ENCODE measurements around the gene SLC25A13. TPM values are rescaled to one million over a fixed set of nuclear protein-coding genes. Genes with fewer than 3 reads are reported as not detected.

SLC25A13 gene
- total RNA-seq, 1 donor, result 19.2 TPM

DNA sequence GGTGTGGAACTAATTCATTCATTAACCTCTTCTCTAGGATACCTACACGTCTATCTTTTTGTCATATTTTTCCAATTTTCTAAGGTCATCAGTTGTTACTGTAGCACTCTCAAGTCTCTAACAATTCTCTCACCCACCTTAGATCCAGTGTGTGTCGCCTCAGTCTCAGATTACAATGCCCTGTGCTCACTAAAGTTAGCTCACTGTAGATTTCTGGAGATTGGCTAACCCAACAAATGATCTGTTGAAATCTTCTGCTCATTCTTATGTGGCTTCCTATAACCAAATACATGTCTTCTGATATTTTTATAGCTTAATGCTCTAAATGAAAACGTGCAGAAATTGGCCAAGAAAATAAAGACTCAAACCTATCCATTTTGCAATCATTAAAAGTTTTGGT is 142.6 kb downstream of the SLC25A13 start:
- H3K27me3 ChIP-seq (ENCODE audit: insufficient read depth, low read length), result no peaks in the 10 kb centered on the region
- no peaks in the 10 kb centered on the region for H3K36me3 ChIP-seq (ENCODE audit: insufficient read depth, low read length)
- no peaks in the 10 kb centered on the region for H3K4me1 ChIP-seq (ENCODE audit: insufficient read depth, low read length)
- H4K20me1 ChIP-seq (ENCODE audit: insufficient read depth, low read length), result no peaks in the 10 kb centered on the region
- no peak overlapping the region for H3K4me2 ChIP-seq (ENCODE audit: insufficient read depth, low read length)
- H3K27ac ChIP-seq (ENCODE audit: low read depth, low read length), result no peak overlapping the region
- no peak overlapping the region for H3K4me3 ChIP-seq (ENCODE audit: insufficient read depth, low read length)
- TF ChIP-seq, protein P1, sequence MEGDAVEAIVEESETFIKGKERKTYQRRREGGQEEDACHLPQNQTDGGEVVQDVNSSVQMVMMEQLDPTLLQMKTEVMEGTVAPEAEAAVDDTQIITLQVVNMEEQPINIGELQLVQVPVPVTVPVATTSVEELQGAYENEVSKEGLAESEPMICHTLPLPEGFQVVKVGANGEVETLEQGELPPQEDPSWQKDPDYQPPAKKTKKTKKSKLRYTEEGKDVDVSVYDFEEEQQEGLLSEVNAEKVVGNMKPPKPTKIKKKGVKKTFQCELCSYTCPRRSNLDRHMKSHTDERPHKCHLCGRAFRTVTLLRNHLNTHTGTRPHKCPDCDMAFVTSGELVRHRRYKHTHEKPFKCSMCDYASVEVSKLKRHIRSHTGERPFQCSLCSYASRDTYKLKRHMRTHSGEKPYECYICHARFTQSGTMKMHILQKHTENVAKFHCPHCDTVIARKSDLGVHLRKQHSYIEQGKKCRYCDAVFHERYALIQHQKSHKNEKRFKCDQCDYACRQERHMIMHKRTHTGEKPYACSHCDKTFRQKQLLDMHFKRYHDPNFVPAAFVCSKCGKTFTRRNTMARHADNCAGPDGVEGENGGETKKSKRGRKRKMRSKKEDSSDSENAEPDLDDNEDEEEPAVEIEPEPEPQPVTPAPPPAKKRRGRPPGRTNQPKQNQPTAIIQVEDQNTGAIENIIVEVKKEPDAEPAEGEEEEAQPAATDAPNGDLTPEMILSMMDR (IDR thresholded peaks at IDR 0.05; ENCODE audit: extremely low read depth, low read depth, low read length), result no peak
- no peak overlapping the region for H2AFZ ChIP-seq (ENCODE audit: low read length)
- DNase-seq (ENCODE audit: insufficient read length, low spot score, missing footprints), result no peak
- H3K9me3 ChIP-seq (ENCODE audit: low read depth, low read length), result no peaks in the 10 kb centered on the region
- H3K79me2 ChIP-seq (ENCODE audit: insufficient read depth, low read length), result no peaks in the 10 kb centered on the region

DNA sequence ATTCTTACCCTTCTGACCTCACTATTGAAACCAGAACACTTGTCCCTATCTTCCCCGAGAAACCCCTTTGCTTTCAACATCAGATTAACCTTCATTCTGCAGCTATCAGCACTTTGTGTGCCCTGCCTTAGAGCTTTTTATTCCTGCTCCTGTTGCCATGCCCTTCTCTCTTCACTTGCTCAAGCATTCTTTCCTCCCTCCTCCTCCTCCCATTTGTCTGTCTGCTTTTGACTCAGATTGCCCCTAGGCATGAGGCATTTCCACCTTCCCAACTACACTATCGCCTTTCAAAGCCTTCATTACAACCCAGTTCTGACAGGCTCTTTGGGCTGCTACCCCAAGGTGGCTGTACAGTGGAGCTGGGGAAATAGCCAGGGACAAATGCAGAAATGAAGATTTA is 143.3 kb downstream of the SLC25A13 start:
- no peaks in the 10 kb centered on the region for H3K9me3 ChIP-seq (ENCODE audit: low read depth, low read length)
- no peak overlapping the region for H2AFZ ChIP-seq (ENCODE audit: low read length)
- no peaks in the 10 kb centered on the region for H3K4me1 ChIP-seq (ENCODE audit: insufficient read depth, low read length)
- no peaks in the 10 kb centered on the region for H3K79me2 ChIP-seq (ENCODE audit: insufficient read depth, low read length)
- H3K27ac ChIP-seq (ENCODE audit: low read depth, low read length), result no peak overlapping the region
- no peaks in the 10 kb centered on the region for H4K20me1 ChIP-seq (ENCODE audit: insufficient read depth, low read length)
- no peak overlapping the region for H3K4me3 ChIP-seq (ENCODE audit: insufficient read depth, low read length)
- H3K27me3 ChIP-seq (ENCODE audit: insufficient read depth, low read length), result no peaks in the 10 kb centered on the region
- no peaks in the 10 kb centered on the region for H3K36me3 ChIP-seq (ENCODE audit: insufficient read depth, low read length)
- TF ChIP-seq, protein P1 (IDR thresholded peaks at IDR 0.05; ENCODE audit: extremely low read depth, low read depth, low read length), result no peak
- H3K4me2 ChIP-seq (ENCODE audit: insufficient read depth, low read length), result no peak overlapping the region
- no peak for DNase-seq (ENCODE audit: insufficient read length, low spot score, missing footprints)

DNA sequence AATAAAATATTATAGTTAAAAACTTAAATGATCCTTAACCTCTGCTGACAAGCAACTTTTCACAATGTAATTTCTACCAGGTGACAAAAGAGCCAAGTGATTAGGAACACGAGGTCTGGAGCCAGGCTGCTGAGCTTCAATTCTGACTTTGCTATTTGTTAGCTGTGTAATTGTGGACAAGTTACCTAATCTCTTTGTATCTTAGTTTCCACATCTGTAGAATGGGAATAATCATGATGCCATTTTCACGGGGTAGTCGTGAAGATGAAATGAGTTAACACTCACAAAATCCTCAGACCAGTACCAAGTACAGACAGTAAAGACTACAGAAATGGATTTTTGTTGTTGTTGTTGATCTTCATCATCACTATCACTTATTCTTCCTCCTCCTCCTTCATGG is 144.5 kb downstream of the SLC25A13 start:
- no peaks in the 10 kb centered on the region for H3K9me3 ChIP-seq (ENCODE audit: low read depth, low read length)
- no peaks in the 10 kb centered on the region for H3K4me1 ChIP-seq (ENCODE audit: insufficient read depth, low read length)
- no peaks in the 10 kb centered on the region for H3K36me3 ChIP-seq (ENCODE audit: insufficient read depth, low read length)
- H3K27me3 ChIP-seq (ENCODE audit: insufficient read depth, low read length), result no peaks in the 10 kb centered on the region
- TF ChIP-seq, protein P1 (IDR thresholded peaks at IDR 0.05; ENCODE audit: extremely low read depth, low read depth, low read length), result no peak
- H3K4me3 ChIP-seq (ENCODE audit: insufficient read depth, low read length), result no peak overlapping the region
- no peak overlapping the region for H2AFZ ChIP-seq (ENCODE audit: low read length)
- H3K4me2 ChIP-seq (ENCODE audit: insufficient read depth, low read length), result no peak overlapping the region
- no peaks in the 10 kb centered on the region for H3K79me2 ChIP-seq (ENCODE audit: insufficient read depth, low read length)
- no peak for DNase-seq (ENCODE audit: insufficient read length, low spot score, missing footprints)
- H4K20me1 ChIP-seq (ENCODE audit: insufficient read depth, low read length), result no peaks in the 10 kb centered on the region
- H3K27ac ChIP-seq (ENCODE audit: low read depth, low read length), result no peak overlapping the region

DNA sequence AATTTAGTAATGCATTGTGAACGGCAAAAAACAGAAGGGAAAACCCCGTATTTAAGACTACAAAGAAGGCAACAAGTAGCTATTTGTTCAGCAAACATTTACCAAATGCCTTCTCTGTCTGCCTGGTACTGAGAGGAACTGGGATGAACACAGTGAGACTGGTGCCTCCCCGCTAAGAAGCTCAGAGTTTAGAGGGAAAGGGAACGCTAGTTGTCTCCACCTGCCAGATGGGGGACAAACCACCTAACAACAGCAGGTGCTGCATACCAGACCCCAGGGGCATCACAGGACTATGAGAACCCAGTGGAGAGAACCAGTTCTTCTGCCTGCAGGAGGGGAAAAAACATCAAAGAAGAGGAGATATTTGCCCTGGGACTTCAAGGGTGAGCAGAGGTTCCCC is 147.1 kb downstream of the SLC25A13 start:
- Histone ChIP-seq H3K4me3 (ENCODE audit: insufficient read depth, low read length) (no peak overlapping the region), H4K20me1 (ENCODE audit: insufficient read depth, low read length) (no peaks in the 10 kb centered on the region), H3K27ac (ENCODE audit: low read depth, low read length) (no peak overlapping the region), H3K9me3 (ENCODE audit: low read depth, low read length) (no peaks in the 10 kb centered on the region), H3K4me2 (ENCODE audit: insufficient read depth, low read length) (no peak overlapping the region), H3K79me2 (ENCODE audit: insufficient read depth, low read length) (no peaks in the 10 kb centered on the region), H3K4me1 (ENCODE audit: insufficient read depth, low read length) (no peaks in the 10 kb centered on the region), H2AFZ (ENCODE audit: low read length) (no peak overlapping the region), H3K36me3 (ENCODE audit: insufficient read depth, low read length) (peaks cover 1% of the 10 kb centered on the region), H3K27me3 (ENCODE audit: insufficient read depth, low read length) (no peaks in the 10 kb centered on the region)
- no peak for DNase-seq (ENCODE audit: insufficient read length, low spot score, missing footprints)
- TF ChIP-seq, protein P1 (IDR thresholded peaks at IDR 0.05; ENCODE audit: extremely low read depth, low read depth, low read length), result no peak

All from osteoblast (primary cell).